Fibroblast of lung (primary cell): ENCODE measurements around the gene DMBX1.

ENCODE experiments used
- CTCF ChIP-seq, 2 donors: IDR thresholded peaks in 1 of 2; conservative IDR thresholded peaks in 1 of 2; 1 replicate in 1 of 2; 2 replicates in 1 of 2; pipeline ENCODE4 v1.5.1; 2011 to 2012; ENCODE audit warnings: low read length in 2 of 2, control low read depth in 1 of 2, inconsistent platforms in 1 of 2, low read depth in 1 of 2, mild to moderate bottlenecking in 1 of 2
- EZH2 ChIP-seq: IDR thresholded peaks from 2 replicates; pipeline ENCODE4 v1.5.1; 2012; ENCODE audit warnings: low read length, control low read depth, mild to moderate bottlenecking; ENCODE audit errors: missing control alignments

DNA sequence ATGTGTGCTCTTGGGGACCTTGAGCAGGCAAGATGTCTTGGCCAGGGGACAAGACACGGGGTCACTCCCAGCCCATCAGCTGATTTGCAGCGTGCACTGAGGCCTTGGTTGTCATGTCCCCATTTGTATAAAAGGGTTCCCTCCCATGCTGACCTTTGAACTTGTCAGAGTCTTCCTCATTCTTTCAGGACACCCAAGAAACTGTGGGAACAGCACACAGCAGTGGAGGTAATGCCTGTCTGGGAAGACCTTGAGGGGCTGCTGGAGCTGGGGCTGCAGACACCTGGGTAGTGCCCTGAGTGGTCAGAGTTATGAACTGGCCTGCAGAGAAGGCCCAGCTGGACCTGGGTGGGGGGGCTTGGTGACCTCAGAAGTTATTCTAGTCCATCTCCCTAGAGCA is 49.2 kb upstream of the DMBX1 start:
- no peak for TF ChIP-seq CTCF (conservative IDR thresholded peaks at IDR 0.05 in 1 of 2, IDR thresholded peaks at IDR 0.05 in 1 of 2; ENCODE audit: low read depth in 1 of 2, low read length in 2 of 2)
- TF ChIP-seq EZH2: no peak
